CD4-positive, alpha-beta T cell treated with Interleukin-21 for 1 hour (primary cell): ENCODE results near the gene OLFML1.
"Not testable (repeated sequence)": the region's sequence is repeated elsewhere in the genome, so short reads cannot be mapped to it uniquely, and the experiment has no call there.

Source experiments
- DNase-seq: peaks from one replicate; pipeline ENCODE4 v3.0.0-alpha.2; 2020

The OLFML1 gene

DNA sequence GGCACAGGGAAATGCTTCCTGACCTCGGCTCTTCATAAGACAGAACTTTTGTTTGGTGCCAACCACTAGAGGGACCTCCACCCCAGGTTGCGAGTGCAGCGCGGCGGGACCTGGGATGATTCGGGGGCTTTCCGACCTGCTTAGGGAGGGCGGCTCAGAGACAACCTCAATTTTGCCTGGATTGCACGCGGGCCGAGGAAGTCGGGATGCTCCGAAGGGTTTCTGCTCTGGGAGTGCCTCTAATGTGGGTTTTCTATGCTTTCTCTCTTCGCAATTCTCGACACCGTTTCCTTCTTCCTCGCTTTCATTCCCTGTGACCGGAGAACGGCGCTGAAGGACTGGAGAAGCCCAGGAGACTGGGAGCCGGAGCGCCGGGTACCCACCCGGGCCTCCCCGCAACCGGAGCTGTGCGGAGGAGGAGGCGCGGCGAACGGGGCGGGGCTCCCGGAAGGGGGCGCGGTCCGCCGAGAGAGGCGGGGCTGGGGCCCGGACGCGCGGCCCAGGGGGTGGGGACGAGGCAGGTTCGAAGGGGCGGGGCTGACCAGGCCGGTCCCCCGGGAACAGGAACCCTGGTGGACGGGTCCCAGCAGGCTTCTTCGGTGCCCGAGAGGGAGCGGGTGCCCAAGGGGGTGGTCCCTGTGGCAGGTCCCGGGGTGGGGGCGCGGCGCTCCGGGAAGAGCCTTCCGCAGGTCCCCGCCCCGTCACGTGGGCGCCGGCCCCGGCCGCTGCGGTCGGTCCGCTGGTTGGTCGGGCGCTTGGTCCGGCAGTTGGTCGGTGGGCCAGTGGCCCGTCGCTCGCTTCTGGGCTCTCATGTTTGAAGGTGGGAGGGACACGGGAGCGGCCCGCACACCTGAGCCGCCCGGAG, 28.2 kb downstream of the OLFML1 start, which contains the start of gene PPFIBP2:
TSS of gene PPFIBP2 (plus strand) at position 766 of the 865 bp plus-strand sequence. CDS start 35,477 bp downstream, outside the sequence.
- peak; percentile 84 for DNase-seq

- DNase-seq: no peak
These were observed 28.8 kb downstream of the OLFML1 start for GRCh38 chr11:7514099-7514591.

GRCh38 chr11:7515447-7515886, 30.2 kb downstream of the OLFML1 start:
- no peak for DNase-seq

DNA sequence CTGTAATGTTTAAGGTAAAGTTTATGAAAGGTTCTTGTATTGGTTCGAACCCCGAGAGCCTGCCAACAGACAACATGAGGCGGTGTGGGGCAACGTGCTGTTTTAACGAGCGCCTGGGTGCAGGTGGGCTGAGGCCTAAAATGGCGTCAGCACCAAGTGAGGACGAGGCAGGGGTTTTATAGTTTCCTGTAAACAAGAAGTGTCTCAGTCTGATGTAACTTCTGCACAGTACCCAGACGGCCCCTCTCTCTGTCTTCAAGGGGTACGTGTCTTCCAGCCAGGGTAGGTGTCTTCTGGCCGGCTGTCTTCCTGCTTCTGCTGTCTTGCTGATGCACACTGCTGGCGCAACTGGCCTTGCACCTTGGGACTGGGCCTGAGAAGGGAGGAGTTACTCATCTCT, 31.2 kb downstream of the OLFML1 start:
- DNase-seq: no peak

GRCh38 chr11:7517743-7518142, 32.4 kb downstream of the OLFML1 start:
- not testable (repeated sequence) for DNase-seq

DNA sequence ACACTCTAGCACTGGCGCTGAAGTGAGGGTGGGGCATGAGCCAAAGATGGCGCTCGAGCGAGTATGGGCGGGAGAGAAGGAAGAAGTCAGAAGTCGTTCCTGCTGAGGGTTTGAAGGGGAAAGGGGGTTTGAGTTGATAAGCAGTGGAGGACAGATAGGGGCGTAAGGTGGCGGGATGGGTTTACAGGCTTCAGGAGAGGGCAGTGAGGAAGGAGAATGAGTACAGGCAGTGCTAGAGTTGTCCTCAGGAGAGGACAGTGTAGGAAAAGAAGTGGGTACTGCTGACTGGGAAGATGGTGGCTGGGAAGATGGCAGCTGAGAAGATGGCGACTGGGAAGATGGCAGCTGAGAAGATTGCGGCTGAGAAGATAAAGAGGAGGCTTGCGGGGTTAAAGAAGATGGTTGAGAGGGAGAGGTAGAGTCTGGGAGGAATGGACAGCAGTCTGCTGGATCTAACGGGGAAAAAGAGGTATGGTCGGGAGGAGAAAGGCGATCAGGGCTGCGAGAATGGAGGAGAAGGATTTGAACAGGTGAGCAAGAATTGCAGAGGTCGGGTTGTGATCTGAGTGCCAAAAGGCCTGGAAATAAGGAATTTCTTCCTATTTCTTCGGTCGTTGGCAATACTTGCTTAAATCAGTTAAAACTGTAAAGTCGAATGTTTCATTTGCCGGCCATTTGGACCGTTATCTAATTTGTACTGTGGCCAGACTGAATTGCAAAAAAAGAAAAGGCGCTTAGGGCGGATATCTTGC, 33.7 kb downstream of the OLFML1 start:
- DNase-seq: no peak

- no peak for DNase-seq
These were observed 35.0 kb downstream of the OLFML1 start for GRCh38 chr11:7520011-7520942.

DNA sequence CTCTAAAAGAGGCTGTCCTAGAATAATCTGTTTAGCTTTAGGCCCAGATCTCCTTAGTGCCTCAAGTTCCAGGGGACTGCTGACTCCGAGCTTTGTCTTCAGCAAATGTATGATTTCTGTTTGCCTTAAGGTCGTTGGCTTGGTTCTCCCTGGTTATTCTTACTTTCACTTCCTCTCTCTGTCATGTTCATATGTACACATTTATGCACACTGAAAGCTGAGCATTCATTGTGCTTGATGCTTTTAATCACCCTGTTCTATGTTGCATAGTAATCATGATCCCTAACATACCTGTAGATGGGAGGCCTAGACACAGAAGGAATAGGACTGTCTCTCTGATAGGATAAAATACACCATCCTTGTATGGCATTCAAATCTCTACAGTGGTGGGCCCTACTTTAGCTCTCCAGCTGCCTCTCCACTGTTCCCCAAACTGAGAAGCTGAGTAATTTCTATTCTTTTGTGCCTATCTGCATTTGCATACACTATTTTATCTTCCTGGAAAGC, 35.7 kb downstream of the OLFML1 start:
- peak; percentile 15 for DNase-seq

DNA sequence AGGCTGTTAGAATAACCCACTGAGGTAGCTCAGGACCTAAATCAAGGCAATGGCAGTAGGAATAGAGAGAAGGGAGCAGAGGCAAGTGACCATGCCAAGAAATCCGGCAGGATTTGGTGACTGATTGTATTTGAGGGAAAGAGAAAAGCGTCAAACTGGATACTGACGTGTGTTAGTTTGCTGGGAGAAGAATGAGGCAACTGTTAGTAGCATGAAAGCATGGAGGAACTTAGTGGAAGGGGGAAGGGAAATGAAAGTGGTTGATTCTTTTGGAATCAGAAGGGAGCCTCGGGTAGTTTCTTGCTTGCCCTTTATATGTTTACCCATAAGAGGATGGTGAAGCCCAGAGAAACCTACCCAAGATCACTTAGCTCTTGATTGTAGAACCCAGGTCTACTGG, 36.8 kb downstream of the OLFML1 start:
- DNase-seq: no peak

DNA sequence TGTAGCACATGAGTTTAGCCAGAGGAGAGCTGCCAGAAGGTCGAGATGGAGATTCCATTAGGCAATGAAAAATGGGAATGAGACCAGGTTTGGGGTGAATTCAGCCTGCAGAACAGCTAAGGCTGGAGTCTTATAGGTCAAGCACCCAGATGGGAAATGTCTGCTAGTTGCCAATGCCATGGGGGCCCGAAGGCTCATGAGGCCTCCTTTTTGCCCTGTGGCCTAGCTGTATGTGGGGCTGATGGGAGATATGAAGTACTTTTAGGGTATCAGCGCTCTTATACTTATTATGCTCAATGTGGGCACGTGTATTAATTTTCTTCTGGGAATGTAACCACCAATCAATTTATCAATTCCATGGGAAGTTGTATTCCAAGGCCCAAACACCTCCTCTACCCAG, 37.2 kb downstream of the OLFML1 start:
- no peak for DNase-seq

DNA sequence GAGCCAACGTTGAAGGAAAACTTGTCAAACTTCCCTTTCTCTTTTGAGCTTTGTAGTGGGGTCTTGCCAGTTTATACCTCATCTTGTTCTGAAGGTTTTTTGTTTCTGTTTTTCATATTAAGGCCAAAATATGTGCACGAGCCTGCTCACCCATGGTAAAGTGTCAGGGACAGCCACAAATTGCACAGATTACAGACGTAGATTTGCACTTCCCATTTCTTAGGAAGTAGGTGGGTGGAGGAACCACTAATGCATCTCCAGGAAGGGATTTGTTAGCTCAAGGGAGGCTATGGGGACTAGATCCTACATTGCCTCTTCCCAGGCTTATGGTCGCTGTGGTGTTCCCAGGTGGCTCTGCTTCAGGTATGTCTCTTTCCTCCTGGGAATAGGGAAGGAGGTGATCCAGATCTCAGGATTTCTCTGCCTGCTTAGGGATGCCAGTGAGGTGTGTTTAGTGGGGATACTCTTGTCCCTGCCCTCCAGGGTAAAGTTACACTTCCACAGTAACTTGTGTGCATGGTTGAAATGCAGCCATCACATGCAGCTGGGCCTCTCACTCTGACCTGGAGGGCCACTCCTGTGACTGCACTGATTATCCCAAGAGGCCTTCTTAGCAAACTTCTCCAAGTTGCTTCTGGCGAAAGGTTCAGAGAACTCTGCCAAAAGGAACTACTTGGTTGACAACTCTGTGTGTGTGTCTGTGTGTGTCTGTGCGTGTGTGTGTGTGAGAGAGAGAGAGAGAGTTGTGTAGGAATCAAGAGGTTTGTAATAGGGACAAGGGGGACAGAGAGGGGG, 38.3 kb downstream of the OLFML1 start:
- no peak for DNase-seq

GRCh38 chr11:7524462-7525235, 39.3 kb downstream of the OLFML1 start:
- DNase-seq: no peak

DNA sequence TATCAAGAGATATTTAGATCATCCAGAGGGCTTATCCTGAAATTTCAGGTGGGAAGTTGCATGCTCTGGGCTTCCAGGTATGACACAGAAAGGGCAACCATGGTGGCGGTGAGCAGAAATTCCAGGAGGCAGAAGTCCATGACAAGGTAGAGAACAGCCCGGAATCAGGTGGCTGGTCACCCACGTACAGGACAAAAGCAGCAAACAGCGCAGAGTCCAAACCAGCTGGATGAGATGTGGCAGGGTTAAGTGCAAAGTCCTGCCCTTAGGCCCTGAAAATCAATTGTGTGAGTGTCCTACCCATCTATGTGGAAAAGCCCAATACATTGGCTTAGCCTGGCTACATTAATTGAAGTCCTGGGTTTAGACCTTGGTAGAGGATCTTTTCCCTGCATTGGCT, 40.1 kb downstream of the OLFML1 start:
- no peak for DNase-seq

- peak; percentile 56 for DNase-seq
These were observed 41.7 kb downstream of the OLFML1 start for GRCh38 chr11:7527029-7527428.

DNA sequence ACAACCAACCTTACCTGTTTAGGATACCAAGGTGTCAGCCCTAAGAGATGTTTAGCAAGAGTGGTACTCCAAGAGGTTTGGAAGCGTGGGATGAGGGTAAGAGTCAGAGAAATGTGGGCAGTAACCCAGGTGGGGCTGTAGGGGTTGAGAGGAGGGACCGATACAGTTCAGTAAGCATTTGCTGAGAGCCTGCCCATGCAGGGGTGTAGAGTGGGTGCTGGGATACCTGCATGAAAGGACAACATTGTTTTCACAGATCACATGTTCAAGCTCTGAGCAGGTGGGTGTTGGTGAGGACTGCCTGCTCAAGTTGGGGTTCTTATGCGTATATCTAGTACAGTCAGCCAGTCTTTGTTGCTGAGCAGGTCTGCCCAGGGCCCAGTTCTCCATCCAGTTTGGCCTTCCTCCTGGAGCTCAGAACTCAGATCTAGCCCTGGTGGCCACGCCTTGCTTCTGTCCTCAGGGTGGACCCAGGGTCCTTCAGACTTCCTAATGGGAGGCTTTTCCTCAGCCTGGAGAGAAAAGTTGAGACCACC, 43.3 kb downstream of the OLFML1 start:
- DNase-seq: no peak

- DNase-seq: no peak
These were observed 44.8 kb downstream of the OLFML1 start for GRCh38 chr11:7530013-7530640.

- no peak for DNase-seq
These were observed 45.7 kb downstream of the OLFML1 start for GRCh38 chr11:7531011-7531410.

- no peak for DNase-seq
These were observed 47.3 kb downstream of the OLFML1 start for GRCh38 chr11:7532405-7533145.
